Mesenchymal stem cell (in vitro differentiated cells and primary cell): ENCODE measurements around the gene RTKN.

Source experiments
- DNase-seq: peaks from one replicate; pipeline ENCODE4 v3.0.0-alpha.2; 2013
- H2AFZ ChIP-seq: one replicate; pipeline ENCODE4 v1.6.1; 2013; ENCODE audit warnings: low read depth, mild to moderate bottlenecking, control low read depth, inconsistent platforms, low read length, moderate library complexity
- H2AK5ac ChIP-seq: 2 replicates; pipeline ENCODE4 v1.6.1; 2013; ENCODE audit warnings: low read length, moderate library complexity, mild to moderate bottlenecking, inconsistent platforms; ENCODE audit not compliant: severe bottlenecking
- H2BK120ac ChIP-seq: one replicate; pipeline ENCODE4 v1.6.1; 2013; ENCODE audit warnings: low read depth, mild to moderate bottlenecking, inconsistent platforms, low read length, moderate library complexity
- H2BK12ac ChIP-seq, 2 experiments: one replicate each; pipeline ENCODE4 v1.6.1; 2013; ENCODE audit warnings: inconsistent platforms in 2 of 2, low read length in 2 of 2, mild to moderate bottlenecking in 2 of 2, moderate library complexity in 2 of 2, control low read depth in 1 of 2
- H2BK15ac ChIP-seq: one replicate; pipeline ENCODE4 v1.6.1; 2013; ENCODE audit warnings: mild to moderate bottlenecking, low read depth, inconsistent platforms; ENCODE audit not compliant: poor library complexity, severe bottlenecking
- H2BK5ac ChIP-seq: 2 replicates; pipeline ENCODE4 v1.6.1; 2013; ENCODE audit warnings: low read depth, mild to moderate bottlenecking, low read length, control low read depth, inconsistent platforms; ENCODE audit not compliant: poor library complexity, severe bottlenecking
- H3K14ac ChIP-seq, 2 experiments: one replicate each; pipeline ENCODE4 v1.6.1; 2013; ENCODE audit warnings: inconsistent platforms in 2 of 2, low read length in 2 of 2, control low read depth in 1 of 2, mild to moderate bottlenecking in 1 of 2, moderate library complexity in 1 of 2
- H3K18ac ChIP-seq, 2 experiments: one replicate each; pipeline ENCODE4 v1.6.1; 2013; ENCODE audit warnings: inconsistent platforms in 2 of 2, low read length in 2 of 2, control low read depth in 1 of 2, low read depth in 1 of 2, mild to moderate bottlenecking in 1 of 2
- H3K23ac ChIP-seq, 2 experiments: one replicate each; pipeline ENCODE4 v1.6.1; 2013; ENCODE audit warnings: inconsistent platforms in 2 of 2, low read length in 2 of 2, mild to moderate bottlenecking in 2 of 2, moderate library complexity in 2 of 2, control low read depth in 1 of 2
- H3K27ac ChIP-seq: 2 replicates; pipeline ENCODE4 v1.5.1; 2013; ENCODE audit warnings: mild to moderate bottlenecking, moderate library complexity, low read length, control low read depth, inconsistent platforms; ENCODE audit not compliant: poor library complexity, severe bottlenecking
- H3K27me3 ChIP-seq, 2 experiments: 2 replicates each; pipeline versions ENCODE4 v1.6.1 to v1.7.0; 2013; ENCODE audit warnings: low read length in 2 of 2, mild to moderate bottlenecking in 2 of 2, moderate library complexity in 2 of 2, control low read depth in 1 of 2, inconsistent platforms in 1 of 2; ENCODE audit not compliant: control insufficient read depth in 1 of 2, insufficient read depth in 1 of 2
- H3K36me3 ChIP-seq, 2 experiments: 2 replicates each; pipeline versions ENCODE4 v1.6.1 to v1.7.0; 2013; ENCODE audit warnings: low read length in 2 of 2, control low read depth in 1 of 2, inconsistent platforms in 1 of 2, low read depth in 1 of 2, mild to moderate bottlenecking in 1 of 2; ENCODE audit not compliant: insufficient read depth in 2 of 2, control insufficient read depth in 1 of 2
- H3K4ac ChIP-seq, 2 experiments: one replicate each; pipeline ENCODE4 v1.6.1; 2013; ENCODE audit warnings: inconsistent platforms in 2 of 2, low read length in 2 of 2, mild to moderate bottlenecking in 2 of 2, moderate library complexity in 2 of 2, control low read depth in 1 of 2, low read depth in 1 of 2
- H3K4me1 ChIP-seq: 2 replicates; pipeline ENCODE4 v1.6.1; 2013; ENCODE audit warnings: low read depth, low read length, control low read depth; ENCODE audit not compliant: control insufficient read depth, insufficient read depth
- H3K4me2 ChIP-seq: 2 replicates; pipeline ENCODE4 v1.6.1; 2013; ENCODE audit warnings: low read length, mild to moderate bottlenecking, inconsistent platforms; ENCODE audit not compliant: poor library complexity, severe bottlenecking
- H3K4me3 ChIP-seq, 2 experiments: 2 replicates each; pipeline versions ENCODE4 v1.5.1 to v1.7.0; 2013; ENCODE audit warnings: low read length in 2 of 2, mild to moderate bottlenecking in 2 of 2, control low read depth in 1 of 2, low read depth in 1 of 2; ENCODE audit not compliant: insufficient read depth in 1 of 2
- H3K79me1 ChIP-seq: replicated peaks from 2 replicates; pipeline ENCODE4 v1.6.1; 2013; ENCODE audit warnings: mild to moderate bottlenecking, control low read depth, low read length, inconsistent platforms; ENCODE audit not compliant: poor library complexity, severe bottlenecking
- H3K9ac ChIP-seq: 2 replicates; pipeline ENCODE4 v1.7.0; 2013; ENCODE audit warnings: mild to moderate bottlenecking, low read length, moderate library complexity
- H3K9me3 ChIP-seq: 2 replicates; pipeline ENCODE4 v1.7.0; 2013; ENCODE audit warnings: mild to moderate bottlenecking, low read length; ENCODE audit not compliant: control insufficient read depth
- H4K8ac ChIP-seq: one replicate; pipeline ENCODE4 v1.6.1; 2013; ENCODE audit warnings: inconsistent platforms, mild to moderate bottlenecking, low read length, moderate library complexity
- H4K91ac ChIP-seq: one replicate; pipeline ENCODE4 v1.6.1; 2013; ENCODE audit warnings: mild to moderate bottlenecking, low read length, inconsistent platforms
- WGBS: methylation state at CpG from one replicate; pipeline ENCODE4 v1.1.7; 2013; ENCODE audit warnings: mixed read lengths; 5-methylcytosine and 5-hydroxymethylcytosine counted together

RTKN gene

GRCh38 chr2:74427551-74427950 lies 14.2 kb downstream of the RTKN start:
- Histone ChIP-seq H3K23ac (no peak overlapping the region), H2BK5ac (no peak overlapping the region), H3K18ac (no peak overlapping the region), H3K27me3 (no peaks in the 10 kb centered on the region), H3K4me1 (peaks cover 14% of the 10 kb centered on the region), H3K9me3 (no peaks in the 10 kb centered on the region), H2BK12ac (no peak overlapping the region), H3K4ac (no peak overlapping the region), H3K27ac (no peak overlapping the region), H4K8ac (no peak overlapping the region), H3K79me1 (peaks cover 13% of the 10 kb centered on the region), H2AFZ (no peak overlapping the region), H2BK15ac (no peak overlapping the region), H4K91ac (no peak overlapping the region), H3K36me3 (peaks cover 65 to 71% of the 10 kb centered on the region in 2 experiments), H3K4me2 (no peak overlapping the region), H3K9ac (no peak overlapping the region), H3K4me3 (no peak overlapping the region), H2BK120ac (no peak overlapping the region), H2AK5ac (no peak overlapping the region), H3K14ac (no peak overlapping the region)
- DNase-seq = no peak
- WGBS = 94% methylated on average over 3 of the region's 3 CpGs

GRCh38 chr2:74426181-74426758 lies 15.5 kb downstream of the RTKN start:
- H3K18ac ChIP-seq = no peak overlapping the region
- WGBS = 89% methylated on average over 14 of the region's 14 CpGs
- no peak overlapping the region for H3K4me2 ChIP-seq
- H4K91ac ChIP-seq = no peak overlapping the region
- H3K79me1 ChIP-seq = peaks cover 5% of the 10 kb centered on the region
- H4K8ac ChIP-seq = no peak overlapping the region
- H3K36me3 ChIP-seq = peaks cover 55 to 61% of the 10 kb centered on the region in 2 experiments
- no peak overlapping the region for H3K4me3 ChIP-seq
- H3K27me3 ChIP-seq = no peaks in the 10 kb centered on the region
- no peaks in the 10 kb centered on the region for H3K9me3 ChIP-seq
- no peak overlapping the region for H3K14ac ChIP-seq
- no peak for DNase-seq
- no peak overlapping the region for H3K27ac ChIP-seq
- H2AK5ac ChIP-seq = no peak overlapping the region
- no peak overlapping the region for H3K4ac ChIP-seq
- no peak overlapping the region for H2AFZ ChIP-seq
- H2BK12ac ChIP-seq = no peak overlapping the region
- no peak overlapping the region for H2BK5ac ChIP-seq
- no peak overlapping the region for H2BK15ac ChIP-seq
- H3K23ac ChIP-seq = no peak overlapping the region
- H2BK120ac ChIP-seq = no peak overlapping the region
- peaks cover 18% of the 10 kb centered on the region for H3K4me1 ChIP-seq
- H3K9ac ChIP-seq = no peak overlapping the region

- Histone ChIP-seq H3K9ac (no peak overlapping the region), H2BK12ac (no peak overlapping the region), H2BK5ac (no peak overlapping the region), H2BK15ac (no peak overlapping the region), H3K9me3 (no peaks in the 10 kb centered on the region), H3K4me3 (no peak overlapping the region), H3K79me1 (peaks cover 1% of the 10 kb centered on the region), H2AFZ (no peak overlapping the region), H3K4ac (no peak overlapping the region), H3K18ac (no peak overlapping the region), H3K4me2 (no peak overlapping the region), H3K23ac (no peak overlapping the region), H3K27me3 (no peaks in the 10 kb centered on the region), H3K4me1 (peaks cover 21% of the 10 kb centered on the region), H3K14ac (no peak overlapping the region), H4K8ac (no peak overlapping the region), H4K91ac (no peak overlapping the region), H2AK5ac (no peak overlapping the region), H2BK120ac (no peak overlapping the region), H3K36me3 (peaks cover 51 to 56% of the 10 kb centered on the region in 2 experiments), H3K27ac (no peak overlapping the region)
- no peak for DNase-seq
- 96% methylated on average over 7 of the region's 7 CpGs for WGBS
Measured at GRCh38 chr2:74425523-74425922, 16.2 kb downstream of the RTKN start.

GRCh38 chr2:74424995-74425406 lies 16.7 kb downstream of the RTKN start:
- WGBS = 95% methylated on average over 4 of the region's 5 CpGs

More at GRCh38 chr2:74424995-74425406, 16.7 kb downstream of the RTKN start:
- Histone ChIP-seq H3K36me3 (peaks cover 46 to 51% of the 10 kb centered on the region in 2 experiments), H3K4me1 (peaks cover 16% of the 10 kb centered on the region), H2BK15ac (no peak overlapping the region), H3K9ac (no peak overlapping the region), H4K91ac (no peak overlapping the region), H3K9me3 (no peaks in the 10 kb centered on the region), H3K4me3 (no peak overlapping the region), H3K79me1 (no peaks in the 10 kb centered on the region), H3K4me2 (no peak overlapping the region), H3K4ac (no peak overlapping the region), H3K23ac (no peak overlapping the region), H2AK5ac (no peak overlapping the region), H2AFZ (no peak overlapping the region), H2BK5ac (no peak overlapping the region), H3K18ac (no peak overlapping the region), H2BK120ac (no peak overlapping the region), H4K8ac (no peak overlapping the region), H2BK12ac (no peak overlapping the region), H3K27ac (no peak overlapping the region), H3K14ac (no peak overlapping the region), H3K27me3 (no peaks in the 10 kb centered on the region)
- DNase-seq = no peak
